PC-3 (cell line): ENCODE measurements around the gene CEP85L. TPM values are rescaled to one million over a fixed set of nuclear protein-coding genes. Genes with fewer than 3 reads are reported as not detected.

Source experiments
- ATAC-seq: fragments of 200-7000 bp; cut with Tn5 transposase; 2 replicates; pipeline ENCODE4 v1.9.1; 2020; ENCODE audit warnings: mild to moderate bottlenecking, moderate library complexity
- BruUV-seq: library from RNA; stranded (reverse); fragments of 400-500 nt; replicated peaks from 2 replicates; lab custom pipeline; 2021; lab: Mats Ljungman, UMichigan
- CTCF ChIA-PET: fragments of 300-600 bp; sonication (Branson Sonifier 250); formaldehyde crosslinking; loops from one replicate; lab custom pipeline; 2022; ENCODE audit warnings: antibody characterized with exemption; lab: Charles Lee
- POLR2A ChIA-PET: fragments of 300-600 bp; sonication (Branson Sonifier 250); formaldehyde crosslinking; loops from one replicate; lab custom pipeline; 2022; ENCODE audit warnings: antibody characterized with exemption; ENCODE audit not compliant: unreplicated experiment; lab: Charles Lee
- DNase-seq: peaks from one replicate; pipeline ENCODE4 v3.0.0-alpha.2; 2015
- H2AFZ ChIP-seq: fragments of 300-600 bp; sonication (generic); 2 replicates; pipeline ENCODE4 v1.6.0; 2016; ENCODE audit warnings: antibody characterized with exemption, low read length
- H3F3A ChIP-seq: fragments of 300-600 bp; sonication (generic); one replicate; pipeline ENCODE4 v1.6.0; 2017; ENCODE audit warnings: antibody characterized with exemption, low read length, control low read depth, mild to moderate bottlenecking; ENCODE audit not compliant: unreplicated experiment
- H3K27ac ChIP-seq: fragments of 300-600 bp; sonication (generic); 2 replicates; pipeline ENCODE4 v1.5.1; 2016; ENCODE audit warnings: mild to moderate bottlenecking, low read length
- H3K27me3 ChIP-seq: fragments of 300-600 bp; sonication (generic); 2 replicates; pipeline ENCODE4 v1.6.1; 2016; ENCODE audit warnings: low read length, mixed read lengths
- H3K36me3 ChIP-seq: fragments of 300-600 bp; sonication (generic); 2 replicates; pipeline ENCODE4 v1.6.1; 2016; ENCODE audit warnings: low read depth, mixed run types, low read length, mixed read lengths
- H3K4me1 ChIP-seq: fragments of 300-600 bp; sonication (generic); 2 replicates; pipeline ENCODE4 v1.5.1; 2016; ENCODE audit warnings: low read length; ENCODE audit not compliant: insufficient read depth
- H3K4me2 ChIP-seq: fragments of 300-600 bp; sonication (generic); 2 replicates; pipeline ENCODE4 v1.6.0; 2016; ENCODE audit warnings: low read length
- H3K4me3 ChIP-seq: fragments of 300-600 bp; sonication (generic); 2 replicates; pipeline ENCODE4 v1.5.1; 2016; ENCODE audit warnings: mild to moderate bottlenecking, low read length, mixed read lengths
- H3K79me2 ChIP-seq: fragments of 300-600 bp; sonication (generic); 2 replicates; pipeline ENCODE4 v1.6.1; 2017; ENCODE audit warnings: low read length, mixed read lengths
- H3K9ac ChIP-seq: fragments of 300-600 bp; sonication (generic); 2 replicates; pipeline ENCODE4 v1.6.0; 2016; ENCODE audit warnings: mild to moderate bottlenecking, low read length
- H3K9me2 ChIP-seq: fragments of 300-600 bp; sonication (generic); replicated peaks from 2 replicates; pipeline ENCODE4 v1.6.1; 2016; ENCODE audit warnings: mixed run types, low read length, mixed read lengths
- H3K9me3 ChIP-seq: fragments of 300-600 bp; sonication (generic); 2 replicates; pipeline ENCODE4 v1.6.1; 2016; ENCODE audit warnings: low read length, mixed read lengths
- H4K20me1 ChIP-seq: fragments of 300-600 bp; sonication (generic); 2 replicates; pipeline ENCODE4 v1.6.1; 2016; ENCODE audit warnings: low read length, mixed read lengths
- EZH2 ChIP-seq: fragments of 300-600 bp; sonication (generic); IDR thresholded peaks from one replicate; pipeline ENCODE4 v1.6.1; 2017; ENCODE audit warnings: antibody characterized with exemption, mild to moderate bottlenecking, low read length; ENCODE audit not compliant: unreplicated experiment
- EZH2phosphoT487 ChIP-seq: fragments of 300-600 bp; sonication (generic); IDR thresholded peaks from 2 replicates; pipeline ENCODE4 v1.6.1; 2018; ENCODE audit warnings: mild to moderate bottlenecking, antibody characterized with exemption, low read length, borderline replicate concordance
- intact Hi-C: fragments of 100-400 bp; cut with micrococcal nuclease; formaldehyde crosslinking; loops from 2 replicates; pipeline ENCODE4 v1.9.0; 2023
- total RNA-seq: library from RNA; depleted of rRNA; stranded (reverse); fragments of >200 nt; gene quantifications from 2 replicates; pipeline ENCODE4 v1.2.3, GENCODE V29; 2014
- TF ChIP-seq, protein P1 (sequence below): fragments of 300-600 bp; sonication (generic); conservative IDR thresholded peaks from 2 replicates; pipeline ENCODE4 v1.5.1; 2017; ENCODE audit warnings: antibody characterized with exemption, low read depth, mild to moderate bottlenecking, low read length

CEP85L gene
- total RNA-seq, 1 experiment from 2014 or later, result 7.8 TPM

DNA sequence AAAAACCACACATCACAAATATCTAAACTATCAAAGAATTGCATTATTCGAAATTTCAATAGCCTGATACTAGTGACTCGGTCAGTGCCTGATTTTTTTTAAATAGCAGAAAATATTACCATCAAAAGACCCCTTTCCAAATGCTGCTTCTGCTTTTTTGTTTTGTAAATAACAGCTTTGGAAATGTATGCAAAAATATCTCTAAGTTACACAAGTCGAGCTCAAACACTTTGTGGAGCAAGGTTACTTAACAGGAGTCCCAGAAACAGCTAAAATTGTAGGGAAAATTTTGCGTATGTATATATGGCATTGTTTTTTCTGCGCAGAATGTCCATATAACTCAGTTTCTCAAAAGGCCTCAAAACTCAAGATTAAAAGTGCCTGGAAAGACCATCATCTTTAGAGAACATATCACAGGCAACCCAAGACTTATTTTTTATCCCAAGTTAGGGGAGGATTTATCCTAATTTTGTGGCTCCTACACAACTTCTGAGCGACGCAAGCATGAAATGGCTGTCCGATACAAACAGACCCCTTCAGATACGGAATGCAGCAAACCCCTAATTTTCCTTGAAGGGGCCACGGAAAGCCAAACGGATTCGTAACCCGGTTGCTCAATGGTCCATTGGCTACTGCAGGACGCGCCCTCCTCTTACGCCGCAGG, 1.3 kb downstream of the CEP85L start:
- Histone ChIP-seq H3K9ac (peak overlapping the region; percentile 79), H4K20me1 (0 out of 2 replicates have a peak, but pooled peaks cover 3% of the 10 kb centered on the region), H3K4me3 (peak overlapping the region; percentile 78), H3K9me3 (no peaks in the 10 kb centered on the region), H3F3A (no peaks in the 10 kb centered on the region), H3K36me3 (no peaks in the 10 kb centered on the region), H3K79me2 (peaks cover 54% of the 10 kb centered on the region), H3K9me2 (no peaks in the 10 kb centered on the region), H3K4me2 (peak overlapping the region; percentile 87), H3K27me3 (no peaks in the 10 kb centered on the region), H2AFZ (peak overlapping the region; percentile 90), H3K4me1 (peaks cover 8% of the 10 kb centered on the region; the same call in 1 of the 2 replicates), H3K27ac (no peak overlapping the region)
- no peak for TF ChIP-seq EZH2phosphoT487
- no peak for TF ChIP-seq EZH2
- TF ChIP-seq, protein P1, sequence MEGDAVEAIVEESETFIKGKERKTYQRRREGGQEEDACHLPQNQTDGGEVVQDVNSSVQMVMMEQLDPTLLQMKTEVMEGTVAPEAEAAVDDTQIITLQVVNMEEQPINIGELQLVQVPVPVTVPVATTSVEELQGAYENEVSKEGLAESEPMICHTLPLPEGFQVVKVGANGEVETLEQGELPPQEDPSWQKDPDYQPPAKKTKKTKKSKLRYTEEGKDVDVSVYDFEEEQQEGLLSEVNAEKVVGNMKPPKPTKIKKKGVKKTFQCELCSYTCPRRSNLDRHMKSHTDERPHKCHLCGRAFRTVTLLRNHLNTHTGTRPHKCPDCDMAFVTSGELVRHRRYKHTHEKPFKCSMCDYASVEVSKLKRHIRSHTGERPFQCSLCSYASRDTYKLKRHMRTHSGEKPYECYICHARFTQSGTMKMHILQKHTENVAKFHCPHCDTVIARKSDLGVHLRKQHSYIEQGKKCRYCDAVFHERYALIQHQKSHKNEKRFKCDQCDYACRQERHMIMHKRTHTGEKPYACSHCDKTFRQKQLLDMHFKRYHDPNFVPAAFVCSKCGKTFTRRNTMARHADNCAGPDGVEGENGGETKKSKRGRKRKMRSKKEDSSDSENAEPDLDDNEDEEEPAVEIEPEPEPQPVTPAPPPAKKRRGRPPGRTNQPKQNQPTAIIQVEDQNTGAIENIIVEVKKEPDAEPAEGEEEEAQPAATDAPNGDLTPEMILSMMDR, result no peak
- intact Hi-C loops, result loop anchor here (5.0 kb wide), 1 partner anchor 127 kb away; no protein-coding TSS in a partner anchor
- BruUV-seq, result TSS peak; percentile 42
- peak; percentile 27 for ATAC-seq
- ChIA-PET CTCF (no interaction called here), POLR2A (no interaction called here)
- peak; percentile 34 for DNase-seq

DNA sequence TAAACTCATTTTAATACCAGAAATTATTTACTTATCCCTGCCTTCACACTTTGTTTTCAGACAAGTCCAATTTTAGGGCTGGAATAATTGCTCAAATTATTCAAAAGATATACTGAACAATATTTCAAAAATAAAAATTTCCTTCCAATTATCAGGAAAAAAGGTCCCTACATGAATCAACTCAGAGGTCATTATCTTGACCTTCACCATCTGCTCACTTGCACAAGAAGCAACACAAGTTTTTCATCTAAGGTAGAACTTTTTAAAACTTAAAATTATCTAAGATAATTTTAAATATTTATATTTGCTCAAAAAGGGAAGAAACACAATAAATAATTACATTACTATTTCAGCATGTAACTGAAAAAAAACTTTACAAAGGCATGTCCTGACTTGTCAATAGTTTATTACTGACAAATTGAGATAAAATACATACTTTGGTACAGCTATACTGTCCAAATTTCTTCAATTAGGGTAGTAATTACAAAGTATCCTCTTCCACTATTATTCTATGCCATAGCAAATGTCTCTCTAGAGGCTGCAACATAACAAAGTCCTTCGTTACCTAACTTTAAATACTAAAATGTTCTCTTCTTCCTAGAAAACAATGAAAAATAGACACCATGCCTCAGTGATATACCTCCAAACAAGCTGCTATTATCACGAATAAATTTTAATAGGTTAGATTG, 2.4 kb downstream of the CEP85L start:
- Histone ChIP-seq H3K9ac (peak overlapping the region; percentile 79; the same call in 1 of the 2 replicates), H4K20me1 (0 out of 2 replicates have a peak, but pooled peaks cover 3% of the 10 kb centered on the region), H3K79me2 (peaks cover 64% of the 10 kb centered on the region), H3K4me2 (peak overlapping the region; percentile 87), H2AFZ (no peak overlapping the region), H3K27me3 (no peaks in the 10 kb centered on the region), H3K36me3 (no peaks in the 10 kb centered on the region), H3K27ac (no peak overlapping the region), H3K4me3 (peak overlapping the region; percentile 78), H3K9me3 (no peaks in the 10 kb centered on the region), H3F3A (no peaks in the 10 kb centered on the region), H3K4me1 (peaks cover 8% of the 10 kb centered on the region; the same call in 1 of the 2 replicates), H3K9me2 (no peaks in the 10 kb centered on the region)
- ATAC-seq, result no peak
- ChIA-PET CTCF (no interaction called here), POLR2A (interaction anchor here (0.6 kb wide), 1 partner anchor 147 kb away, joined by 4 read pairs; no protein-coding TSS in a partner anchor)
- intact Hi-C loops, result no loop called here
- no TSS peak for BruUV-seq
- no peak for DNase-seq
- TF ChIP-seq EZH2phosphoT487 (no peak), EZH2 (no peak)
- TF ChIP-seq, protein P1, result no peak
